ENCODE measurements around the gene JCHAIN. TPM values are rescaled to one million over a fixed set of nuclear protein-coding genes. Genes with fewer than 3 reads are reported as not detected.

Gene JCHAIN
- total and polyA plus RNA-seq, 9 of the 15 experiments (the other 6 are each of a cell fraction or from before 2014, with no cell fraction given): 0.04 to 0.68 (median 0.26) TPM; not detected in 5

DNA sequence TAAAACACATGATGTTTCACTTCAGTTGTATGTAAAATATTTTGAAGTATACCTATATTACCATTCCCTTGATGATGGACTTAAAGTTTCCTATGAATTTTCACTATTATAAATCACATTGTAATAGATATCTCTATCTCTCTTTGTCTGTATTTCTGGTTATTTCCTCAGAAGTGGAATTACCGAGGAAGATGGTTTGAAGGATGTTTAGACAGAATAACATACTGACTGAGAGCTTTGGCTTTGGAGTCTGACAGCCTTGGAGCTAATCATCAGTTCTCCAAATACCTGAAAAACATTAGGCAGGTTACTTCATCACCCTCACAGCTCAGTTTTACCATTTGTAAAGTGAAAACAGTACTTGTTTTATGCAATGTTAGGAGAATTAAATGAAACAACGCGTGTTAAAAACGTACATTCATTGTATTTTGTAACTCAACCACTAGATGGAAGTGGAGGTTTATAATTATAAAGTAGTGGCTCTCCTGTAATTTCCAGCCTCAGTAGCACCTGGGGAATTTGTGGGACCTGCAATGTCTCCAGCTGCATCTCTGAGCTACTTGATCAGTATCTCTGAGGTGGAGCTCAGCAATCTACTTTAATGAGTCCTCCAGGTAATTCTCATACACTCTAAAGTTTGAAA lies 14.3 kb downstream of the JCHAIN start (continued):
- TF ChIP-seq FOXO4 (CRISPR knock-in tag; IDR thresholded peaks at IDR 0.05) (no peak), CTCF (IDR thresholded peaks at IDR 0.05 in 2 of 3, conservative IDR thresholded peaks at IDR 0.05 in 1 of 3; ENCODE audit: insufficient read depth in 2 of 3, low read depth in 1 of 3, low read length in 3 of 3) (peak; percentile 46 to 65 (median 52); a peak in 4 of 6 replicates), REST (IDR thresholded peaks at IDR 0.05; ENCODE audit: borderline replicate concordance) (peak; percentile 62; the same call in 1 of the 2 replicates), REST (CRISPR knock-in tag; IDR thresholded peaks at IDR 0.05; ENCODE audit: low read depth) (no peak), ID3 (CRISPR knock-in tag; IDR thresholded peaks at IDR 0.05) (no peak), ID3 (tag; IDR thresholded peaks at IDR 0.05) (no peak), ZBTB49 (CRISPR knock-in tag; IDR thresholded peaks at IDR 0.05; ENCODE audit: borderline replicate concordance) (no peak), EP400 (IDR thresholded peaks at IDR 0.05) (0 out of 2 replicates have a peak, but pooled peaks have one; percentile 17), ZNF57 (CRISPR knock-in tag; IDR thresholded peaks at IDR 0.05) (no peak)
- TF ChIP-seq, protein P1, sequence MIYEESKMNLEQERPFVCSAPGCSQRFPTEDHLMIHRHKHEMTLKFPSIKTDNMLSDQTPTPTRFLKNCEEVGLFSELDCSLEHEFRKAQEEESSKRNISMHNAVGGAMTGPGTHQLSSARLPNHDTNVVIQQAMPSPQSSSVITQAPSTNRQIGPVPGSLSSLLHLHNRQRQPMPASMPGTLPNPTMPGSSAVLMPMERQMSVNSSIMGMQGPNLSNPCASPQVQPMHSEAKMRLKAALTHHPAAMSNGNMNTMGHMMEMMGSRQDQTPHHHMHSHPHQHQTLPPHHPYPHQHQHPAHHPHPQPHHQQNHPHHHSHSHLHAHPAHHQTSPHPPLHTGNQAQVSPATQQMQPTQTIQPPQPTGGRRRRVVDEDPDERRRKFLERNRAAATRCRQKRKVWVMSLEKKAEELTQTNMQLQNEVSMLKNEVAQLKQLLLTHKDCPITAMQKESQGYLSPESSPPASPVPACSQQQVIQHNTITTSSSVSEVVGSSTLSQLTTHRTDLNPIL (CRISPR knock-in tag; IDR thresholded peaks at IDR 0.05): no peak
